ENCODE results near the gene SLCO2B1.

- no peak for TF ChIP-seq CTCF (IDR thresholded peaks at IDR 0.05)
- no peak for TF ChIP-seq POLR2A (IDR thresholded peaks at IDR 0.05)
Measured at GRCh38 chr11:75193271-75193670, 42.4 kb downstream of the SLCO2B1 start.

Data from Peyer's patch (tissue), 4 donors.